Heart right ventricle (tissue), 16 donors: ENCODE results near the gene GOLGA8A. TPM values are rescaled to one million over a fixed set of nuclear protein-coding genes. Genes with fewer than 3 reads are reported as not detected.
"Not testable (repeated sequence)": the region's sequence is repeated elsewhere in the genome, so short reads cannot be mapped to it uniquely, and the experiment has no call there.

ENCODE experiments used
- ATAC-seq, 8 donors: fragments of 200-7000 bp; cut with Tn5 transposase; one replicate each; pipeline ENCODE4 v1.9.1; 2020; ENCODE audit warnings: mild to moderate bottlenecking in 8 of 8, moderate library complexity in 8 of 8, moderate number of reproducible peaks in 1 of 8
- DNase-seq, 2 donors: peaks; one replicate each; pipeline ENCODE4 v3.0.0-alpha.2; 2020
- H3K27ac ChIP-seq, 10 donors: fragments of 200-600 bp; sonication (generic) in 2 of 10; one replicate each; pipeline versions ENCODE4 v1.5.0 to v1.8.0; 2020 to 2022; ENCODE audit warnings: mild to moderate bottlenecking in 3 of 10
- H3K27me3 ChIP-seq, 7 donors: fragments of 200-600 bp; one replicate each; pipeline ENCODE4 v1.8.0; 2021 to 2022; ENCODE audit warnings: mild to moderate bottlenecking in 2 of 7
- H3K36me3 ChIP-seq, 9 donors: fragments of 200-600 bp; sonication (generic) in 1 of 9; one replicate each; pipeline versions ENCODE4 v1.5.0 to v1.8.0; 2020 to 2022; ENCODE audit warnings: mild to moderate bottlenecking in 2 of 9
- H3K4me1 ChIP-seq, 9 donors: fragments of 200-600 bp; sonication (generic) in 1 of 9; one replicate each; pipeline versions ENCODE4 v1.5.0 to v1.8.0; 2020 to 2022; ENCODE audit warnings: mild to moderate bottlenecking in 4 of 9
- H3K4me3 ChIP-seq, 10 donors: fragments of 200-600 bp; sonication (generic) in 2 of 10; one replicate each; pipeline versions ENCODE4 v1.5.0 to v1.8.0; 2020 to 2022; ENCODE audit warnings: mild to moderate bottlenecking in 7 of 10, moderate library complexity in 2 of 10
- H3K9me3 ChIP-seq, 11 donors: fragments of 200-600 bp in 10 of 11; sonication (generic) in 2 of 11; one replicate each; pipeline versions ENCODE4 v1.5.0 to v1.8.0; 2013 to 2022; ENCODE audit warnings: mild to moderate bottlenecking in 2 of 11, control low read depth in 1 of 11, moderate library complexity in 1 of 11
- CTCF ChIP-seq, 9 donors: fragments of 200-600 bp; sonication (generic) in 2 of 9; IDR thresholded peaks; one replicate each; pipeline versions ENCODE4 v1.5.0 to v1.8.0; 2021 to 2022; ENCODE audit warnings: antibody characterized with exemption in 9 of 9, mild to moderate bottlenecking in 5 of 9, moderate library complexity in 1 of 9
- WGBS, 2 donors: extraction: QIAGEN DNeasy Blood & Tissue Kit; methylation state at CpG; one replicate each; pipeline ENCODE4 v1.1.7; 2013; ENCODE audit warnings: inconsistent platforms in 1 of 2; 5-methylcytosine and 5-hydroxymethylcytosine counted together
- intact Hi-C, 10 donors: fragments of 100-400 bp; cut with DNase I; formaldehyde crosslinking; loops; one replicate each; pipeline versions ENCODE4 v1.11.1 to v1.14.2; 2022
- polyA plus RNA-seq, 2 donors: library from polyadenylated mRNA; stranded (reverse); fragments of 200-250 nt; gene quantifications; one replicate each; pipeline ENCODE4 v1.2.3, GENCODE V29; 2013
- total RNA-seq, 10 donors: library from RNA; stranded (reverse); fragmentation: NEBNext Ultra II Directional in 3 of 10; extraction: Animal tissue kit (Norgen Biotek cat#: 25700) in 3 of 10; gene quantifications; one replicate each; pipeline versions ENCODE4 v1.2.1 to v1.2.4, GENCODE V29; 2021 to 2023
- donor health status: Arrhythmogenic right ventricular cardiomyopathy.
- donor health status: ischemic (EF 13 %, LVEDD 7.1; RV severe dilation, severe dysfunction).
- donor health status: healthy with polysubstance abuse.
- donor health status: DM: no; HTN: yes; CAD: no.
- donor health status: DM: no; HTN: no; CAD: no.
- donor health status: ischemic (EF 25% LVEDD 6.9; RV normal size, moderate dysfunction).
- donor health status: ischemic (EF 25% LVEDD 5.7; RV mildly dilated, moderate dysfunction).
- donor health status: healthy.
- donor health status: DM: yes; HTN: yes; CAD: no.
- donor health status: Ischemic cardiomyopathy.
- donor health status: ischemic (EF 35%, LVEDD 5.7; RV mildly dilated, moderate dysfunction).
- donor health status: nonischemic (EF 11% LVEDD 7.7; RV severe dilation, severe dysfunction).
- donor health status: DM: yes; HTN: yes; CAD: no.
- donor health status: PGD.
- donor health status: ischemic (EF 29% LVEDD 5.4; RV normal size, mild dysfunction).
- donor health status: nonischemic (EF 23%, LVEDD 6.1; RV moderate dilation, normal function).

GOLGA8A gene
- total and polyA plus RNA-seq, 12 donors = 4.4 to 67.0 (median 11.5) TPM

GRCh38 chr15:34436126-34436955, 1.3 kb downstream of the GOLGA8A start:
- Histone ChIP-seq H3K27me3 (peaks cover 0 to 41% (median 0%) of the 10 kb centered on the region in 7 donors), H3K9me3 (no peaks in the 10 kb centered on the region), H3K4me1 (peaks cover 0 to 22% (median 6%) of the 10 kb centered on the region in 9 donors), H3K36me3 (peaks cover 0 to 14% (median 0%) of the 10 kb centered on the region in 9 donors), H3K27ac (peak overlapping the region in 5 of 10 donors; percentile 28 to 65 (median 58)), H3K4me3 (peak overlapping the region; percentile 9 to 68 (median 64))
- DNase-seq = no peak
- peak in 7 of 8 donors; percentile 18 to 49 (median 40) for ATAC-seq
- intact Hi-C loops = loop anchor here in 1 of 10 donors (10.0 kb wide), 1 partner anchor 68 kb away; no protein-coding TSS in a partner anchor
- no peak for TF ChIP-seq CTCF (IDR thresholded peaks at IDR 0.05)
- WGBS, 2 donors = 11 to 22% methylated on average over 22 to 31 of the region's 31 CpGs

GRCh38 chr15:34435658-34436057, 1.9 kb downstream of the GOLGA8A start:
- DNase-seq (no peak), ATAC-seq (peak in 1 of 8 donors; percentile 14)
- H3K4me1 ChIP-seq = peaks cover 0 to 22% (median 6%) of the 10 kb centered on the region in 9 donors
- H3K9me3 ChIP-seq = no peaks in the 10 kb centered on the region
- peaks cover 0 to 14% (median 0%) of the 10 kb centered on the region in 9 donors for H3K36me3 ChIP-seq
- H3K27me3 ChIP-seq = peaks cover 0 to 41% (median 0%) of the 10 kb centered on the region in 7 donors
- peak overlapping the region in 1 of 10 donors; percentile 68 for H3K4me3 ChIP-seq
- H3K27ac ChIP-seq = no peak overlapping the region
- 74 to 88% methylated on average over 10 to 11 of the region's 11 CpGs for WGBS, 2 donors
- intact Hi-C loops = loop anchor here in 1 of 10 donors (10.0 kb wide), 1 partner anchor 69 kb away; no protein-coding TSS in a partner anchor
- no peak for TF ChIP-seq CTCF (IDR thresholded peaks at IDR 0.05)

- Histone ChIP-seq H3K36me3 (peaks cover 0 to 14% (median 0%) of the 10 kb centered on the region in 9 donors), H3K27me3 (peaks cover 0 to 36% (median 0%) of the 10 kb centered on the region in 7 donors), H3K9me3 (no peaks in the 10 kb centered on the region), H3K27ac (no peak overlapping the region), H3K4me1 (peaks cover 0 to 22% (median 6%) of the 10 kb centered on the region in 9 donors), H3K4me3 (no peak overlapping the region)
- ATAC-seq = no peak
- WGBS, 2 donors = 87 to 93% methylated on average over 16 to 20 of the region's 20 CpGs
- no peak for TF ChIP-seq CTCF (IDR thresholded peaks at IDR 0.05)
- intact Hi-C loops = loop anchor here in 1 of 10 donors (10.0 kb wide), 1 partner anchor 70 kb away; no protein-coding TSS in a partner anchor
- DNase-seq = no peak
Measured at GRCh38 chr15:34434627-34435305, 2.8 kb downstream of the GOLGA8A start.

GRCh38 chr15:34433956-34434626, 3.5 kb downstream of the GOLGA8A start:
- ATAC-seq (peak; percentile 65 to 91 (median 73)), DNase-seq (peak; percentile 19 to 53)
- peaks cover 0 to 31% (median 0%) of the 10 kb centered on the region in 7 donors for H3K27me3 ChIP-seq
- H3K27ac ChIP-seq = peak overlapping the region in 1 of 10 donors; percentile 61
- 64 to 76% methylated on average over 9 to 11 of the region's 11 CpGs for WGBS, 2 donors
- not testable (repeated sequence) for H3K4me3 ChIP-seq, H3K9me3 ChIP-seq
- peaks cover 0 to 22% (median 6%) of the 10 kb centered on the region in 9 donors for H3K4me1 ChIP-seq
- peaks cover 0 to 14% (median 0%) of the 10 kb centered on the region in 9 donors for H3K36me3 ChIP-seq
- intact Hi-C loops = loop anchor here in 1 of 10 donors (10.0 kb wide), 1 partner anchor 71 kb away; no protein-coding TSS in a partner anchor

- not testable (repeated sequence) for DNase-seq, H3K4me3 ChIP-seq, ATAC-seq, H3K27me3 ChIP-seq, H3K9me3 ChIP-seq, H3K4me1 ChIP-seq, H3K27ac ChIP-seq
- H3K36me3 ChIP-seq = peaks cover 0 to 14% (median 0%) of the 10 kb centered on the region in 9 donors
- 61 to 82% methylated on average over 8 of the region's 8 CpGs for WGBS, 2 donors
- intact Hi-C loops = loop anchor here in 1 of 10 donors (10.0 kb wide), 1 partner anchor 74 kb away; no protein-coding TSS in a partner anchor
Measured at GRCh38 chr15:34430642-34431041, 7.0 kb downstream of the GOLGA8A start.

- H3K27me3 ChIP-seq, H3K4me1 ChIP-seq, H3K9me3 ChIP-seq, DNase-seq, H3K4me3 ChIP-seq, H3K27ac ChIP-seq, H3K36me3 ChIP-seq, intact Hi-C loops: not testable (repeated sequence)
- WGBS, 2 donors = 82 to 83% methylated on average over 6 of the region's 6 CpGs
- ATAC-seq = peak in 6 of 8 donors; percentile 21 to 80 (median 52)
Measured at GRCh38 chr15:34423425-34424090, 14.1 kb downstream of the GOLGA8A start.

- WGBS, 2 donors = 93 to 97% methylated on average over 4 to 5 of the region's 11 CpGs
- H3K27ac ChIP-seq, intact Hi-C loops, DNase-seq, H3K4me1 ChIP-seq, H3K27me3 ChIP-seq, H3K9me3 ChIP-seq, H3K4me3 ChIP-seq, H3K36me3 ChIP-seq, ATAC-seq: not testable (repeated sequence)
Measured at GRCh38 chr15:34420953-34421352, 16.7 kb downstream of the GOLGA8A start.
